Fibroblast of lung (primary cell): ENCODE data around the gene ANKRD27. TPM values are rescaled to one million over a fixed set of nuclear protein-coding genes. Genes with fewer than 3 reads are reported as not detected.

ENCODE experiments used
- DNase-seq, 2 donors: peaks; one replicate each; pipeline versions ENCODE4 v3.0.0 to v3.0.0-alpha.2; 2010; ENCODE audit warnings: low read depth in 2 of 2
- H2AFZ ChIP-seq: 2 replicates; pipeline ENCODE4 v1.5.1; 2012; ENCODE audit warnings: low read length, control low read depth, inconsistent platforms
- H3K27ac ChIP-seq: 2 replicates; pipeline ENCODE4 v1.5.1; 2011; ENCODE audit warnings: low read length, control low read depth; ENCODE audit not compliant: insufficient read depth
- H3K27me3 ChIP-seq: 2 replicates; pipeline ENCODE4 v1.5.1; 2011; ENCODE audit warnings: mild to moderate bottlenecking, low read length; ENCODE audit not compliant: control insufficient read depth, insufficient read depth
- H3K36me3 ChIP-seq: 2 replicates; pipeline ENCODE4 v1.5.1; 2011; ENCODE audit warnings: low read length; ENCODE audit not compliant: control insufficient read depth, insufficient read depth
- H3K4me1 ChIP-seq: 2 replicates; pipeline ENCODE4 v1.5.1; 2011; ENCODE audit warnings: low read length; ENCODE audit not compliant: control insufficient read depth, insufficient read depth; ENCODE audit errors: extremely low read depth
- H3K4me2 ChIP-seq: 2 replicates; pipeline ENCODE4 v1.5.1; 2011; ENCODE audit warnings: low read length, control low read depth; ENCODE audit not compliant: insufficient read depth; ENCODE audit errors: extremely low read depth
- H3K4me3 ChIP-seq, 4 experiments: fragments of 200-600 bp in 1 of 4; sonication (generic) in 1 of 4; replicated peaks in 1 of 4; 2 replicates each; pipeline ENCODE4 v1.5.1; 2011 to 2016; ENCODE audit warnings: low read length in 4 of 4, low read depth in 3 of 4, mild to moderate bottlenecking in 3 of 4, control low read depth in 2 of 4, inconsistent platforms in 1 of 4, mixed read lengths in 1 of 4; ENCODE audit not compliant: insufficient read depth in 1 of 4; ENCODE audit errors: control extremely low read depth in 1 of 4
- H3K79me2 ChIP-seq: 2 replicates; pipeline ENCODE4 v1.5.1; 2012; ENCODE audit warnings: mild to moderate bottlenecking, low read length, inconsistent platforms; ENCODE audit not compliant: control insufficient read depth, insufficient read depth
- H3K9ac ChIP-seq: 2 replicates; pipeline ENCODE4 v1.5.1; 2011; ENCODE audit warnings: mild to moderate bottlenecking, low read length, control low read depth; ENCODE audit not compliant: insufficient read depth
- H3K9me3 ChIP-seq: 2 replicates; pipeline ENCODE4 v1.5.1; 2012; ENCODE audit warnings: low read depth, low read length; ENCODE audit not compliant: control insufficient read depth, insufficient read depth
- H4K20me1 ChIP-seq: 2 replicates; pipeline ENCODE4 v1.5.1; 2011; ENCODE audit warnings: low read length; ENCODE audit not compliant: control insufficient read depth, insufficient read depth; ENCODE audit errors: extremely low read depth
- EZH2 ChIP-seq: IDR thresholded peaks from 2 replicates; pipeline ENCODE4 v1.5.1; 2012; ENCODE audit warnings: low read length, control low read depth, mild to moderate bottlenecking; ENCODE audit errors: missing control alignments
- polyA plus RNA-seq, 2 donors: library from polyadenylated mRNA; depleted of rRNA in 1 of 2; stranded (reverse) in 1 of 2; unstranded in 1 of 2; fragments of >200 nt; gene quantifications; 2 replicates each; pipeline ENCODE4 v1.2.1, GENCODE V29; 2011 to 2012; ENCODE audit warnings: missing spikeins in 1 of 2
- total RNA-seq: library from RNA; depleted of rRNA; stranded (reverse); fragments of >200 nt; gene quantifications from 2 replicates; pipeline ENCODE4 v1.2.1, GENCODE V29; 2014
- TF ChIP-seq, protein P1 (sequence below), 2 donors: IDR thresholded peaks in 1 of 2; conservative IDR thresholded peaks in 1 of 2; 1 replicate in 1 of 2; 2 replicates in 1 of 2; pipeline ENCODE4 v1.5.1; 2011 to 2012; ENCODE audit warnings: low read length in 2 of 2, control low read depth in 1 of 2, inconsistent platforms in 1 of 2, low read depth in 1 of 2, mild to moderate bottlenecking in 1 of 2

The ANKRD27 gene
- total and polyA plus RNA-seq, 2 donors (not counting 1 experiment from before 2014, with no cell fraction given) = 29.7 to 38.3 TPM

- Histone ChIP-seq H3K27me3 (no peaks in the 10 kb centered on the region), H3K4me2 (no peak overlapping the region), H3K9ac (no peak overlapping the region), H3K4me3 (no peak overlapping the region), H3K27ac (no peak overlapping the region), H3K79me2 (no peaks in the 10 kb centered on the region), H3K36me3 (peaks cover 8% of the 10 kb centered on the region), H3K4me1 (no peaks in the 10 kb centered on the region), H4K20me1 (no peaks in the 10 kb centered on the region), H3K9me3 (no peaks in the 10 kb centered on the region), H2AFZ (no peak overlapping the region)
- no peak for TF ChIP-seq EZH2
- TF ChIP-seq, protein P1, sequence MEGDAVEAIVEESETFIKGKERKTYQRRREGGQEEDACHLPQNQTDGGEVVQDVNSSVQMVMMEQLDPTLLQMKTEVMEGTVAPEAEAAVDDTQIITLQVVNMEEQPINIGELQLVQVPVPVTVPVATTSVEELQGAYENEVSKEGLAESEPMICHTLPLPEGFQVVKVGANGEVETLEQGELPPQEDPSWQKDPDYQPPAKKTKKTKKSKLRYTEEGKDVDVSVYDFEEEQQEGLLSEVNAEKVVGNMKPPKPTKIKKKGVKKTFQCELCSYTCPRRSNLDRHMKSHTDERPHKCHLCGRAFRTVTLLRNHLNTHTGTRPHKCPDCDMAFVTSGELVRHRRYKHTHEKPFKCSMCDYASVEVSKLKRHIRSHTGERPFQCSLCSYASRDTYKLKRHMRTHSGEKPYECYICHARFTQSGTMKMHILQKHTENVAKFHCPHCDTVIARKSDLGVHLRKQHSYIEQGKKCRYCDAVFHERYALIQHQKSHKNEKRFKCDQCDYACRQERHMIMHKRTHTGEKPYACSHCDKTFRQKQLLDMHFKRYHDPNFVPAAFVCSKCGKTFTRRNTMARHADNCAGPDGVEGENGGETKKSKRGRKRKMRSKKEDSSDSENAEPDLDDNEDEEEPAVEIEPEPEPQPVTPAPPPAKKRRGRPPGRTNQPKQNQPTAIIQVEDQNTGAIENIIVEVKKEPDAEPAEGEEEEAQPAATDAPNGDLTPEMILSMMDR (conservative IDR thresholded peaks at IDR 0.05 in 1 of 2, IDR thresholded peaks at IDR 0.05 in 1 of 2; ENCODE audit: low read depth in 1 of 2, low read length in 2 of 2) = no peak
- no peak for DNase-seq
Measured at GRCh38 chr19:32627714-32628270, 47.2 kb downstream of the ANKRD27 start.

DNA sequence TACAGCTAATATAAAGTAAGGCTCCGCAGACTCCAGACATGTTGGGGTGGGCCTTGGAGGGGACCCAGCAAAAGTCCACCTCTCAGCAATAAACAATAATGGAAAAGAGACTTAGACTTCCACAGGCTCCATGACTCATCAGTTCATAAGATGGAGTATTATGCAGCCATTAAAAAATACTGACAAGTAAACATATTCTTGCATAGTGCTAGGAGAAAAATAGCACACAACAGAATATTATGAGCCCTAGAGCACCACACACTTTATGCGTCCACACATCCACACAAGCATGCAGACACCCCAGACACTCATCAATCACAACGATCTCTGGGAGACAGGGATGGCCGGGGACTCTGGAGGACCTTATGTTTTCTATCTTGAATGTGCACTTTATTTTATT is 48.0 kb downstream of the ANKRD27 start:
- TF ChIP-seq EZH2 = no peak
- TF ChIP-seq, protein P1 (conservative IDR thresholded peaks at IDR 0.05 in 1 of 2, IDR thresholded peaks at IDR 0.05 in 1 of 2; ENCODE audit: low read depth in 1 of 2, low read length in 2 of 2) = no peak
- H3K36me3 ChIP-seq = peaks cover 12% of the 10 kb centered on the region
- DNase-seq = no peak

DNA sequence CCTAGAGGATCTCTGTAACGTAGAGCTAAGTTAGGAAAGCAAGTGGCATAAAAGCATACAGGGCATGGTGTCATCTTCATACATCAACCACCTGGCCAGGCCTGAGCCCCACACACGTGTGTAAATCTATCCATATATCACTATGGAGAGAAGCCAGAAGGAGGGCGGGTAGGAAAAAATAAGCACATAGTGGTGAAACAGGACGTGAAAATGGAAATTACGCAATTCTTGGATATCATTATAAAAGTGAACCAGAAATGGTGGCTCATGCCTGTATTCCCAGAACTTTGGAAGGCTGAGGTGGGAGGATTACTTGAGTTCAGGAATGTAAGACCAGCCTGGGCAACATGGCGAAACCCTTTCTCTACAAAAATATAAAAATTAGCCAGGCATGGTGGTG is 50.6 kb downstream of the ANKRD27 start:
- TF ChIP-seq EZH2 = no peak
- TF ChIP-seq, protein P1 (conservative IDR thresholded peaks at IDR 0.05 in 1 of 2, IDR thresholded peaks at IDR 0.05 in 1 of 2; ENCODE audit: low read depth in 1 of 2, low read length in 2 of 2) = no peak
- Histone ChIP-seq H3K4me2 (no peak overlapping the region), H3K9ac (no peak overlapping the region), H3K79me2 (no peaks in the 10 kb centered on the region), H4K20me1 (no peaks in the 10 kb centered on the region), H3K27ac (no peak overlapping the region), H3K4me3 (no peak overlapping the region), H3K9me3 (no peaks in the 10 kb centered on the region), H3K4me1 (no peaks in the 10 kb centered on the region), H2AFZ (no peak overlapping the region), H3K27me3 (no peaks in the 10 kb centered on the region), H3K36me3 (peaks cover 12% of the 10 kb centered on the region)
- DNase-seq = no peak

More for the DNA sequence above, 48.0 kb downstream of the ANKRD27 start:
- no peak overlapping the region for H2AFZ ChIP-seq
- no peak overlapping the region for H3K9ac ChIP-seq
- H4K20me1 ChIP-seq = no peaks in the 10 kb centered on the region
- no peaks in the 10 kb centered on the region for H3K27me3 ChIP-seq
- no peaks in the 10 kb centered on the region for H3K79me2 ChIP-seq
- no peak overlapping the region for H3K27ac ChIP-seq
- H3K9me3 ChIP-seq = no peaks in the 10 kb centered on the region
- H3K4me1 ChIP-seq = no peaks in the 10 kb centered on the region
- H3K4me3 ChIP-seq = no peak overlapping the region
- H3K4me2 ChIP-seq = no peak overlapping the region
